Measurements from ENCODE around the gene CCT7. TPM values are rescaled to one million over a fixed set of nuclear protein-coding genes. Genes with fewer than 3 reads are reported as not detected.

The CCT7 gene
- total RNA-seq, 1 experiment from 2014 or later = 637 TPM

GRCh38 chr2:73282924-73283544 lies 48.9 kb downstream of the CCT7 start:
- H3K27me3 ChIP-seq (ENCODE audit: insufficient read depth, low read length) = no peaks in the 10 kb centered on the region
- H3K9me3 ChIP-seq (ENCODE audit: control insufficient read depth in 1 of 2, insufficient read depth in 1 of 2, low read depth in 1 of 2, low read length in 2 of 2) = no peaks in the 10 kb centered on the region
- no peak overlapping the region for H2AFZ ChIP-seq (ENCODE audit: low read depth, low read length, poor library complexity, severe bottlenecking)
- H4K20me1 ChIP-seq (ENCODE audit: insufficient read depth) = peaks cover 4% of the 10 kb centered on the region; the same call in 1 of the 2 replicates
- H3K36me3 ChIP-seq (ENCODE audit: control insufficient read depth in 1 of 2, insufficient read depth in 2 of 2, low read length in 2 of 2) = peaks cover 2 to 9% of the 10 kb centered on the region in 2 experiments; a peak in 1 of 4 replicates
- no peak for DNase-seq (ENCODE audit: low read depth, low spot score)
- H3K79me2 ChIP-seq (ENCODE audit: insufficient read depth, low read length) = peaks cover 61% of the 10 kb centered on the region
- H3K4me2 ChIP-seq (ENCODE audit: low read length) = peak overlapping the region; percentile 99
- H3K9me2 ChIP-seq (ENCODE audit: insufficient read depth) = no peaks in the 10 kb centered on the region
- peak overlapping the region; percentile 87 for H3K9ac ChIP-seq (ENCODE audit: low read length)
- H3K4me1 ChIP-seq (ENCODE audit: control insufficient read depth in 1 of 2, insufficient read depth in 2 of 2, low read length in 2 of 2) = peaks cover 11 to 36% of the 10 kb centered on the region in 2 experiments
- H3K27ac ChIP-seq (ENCODE audit: low read depth, low read length) = peak overlapping the region; percentile 91
- peak overlapping the region; percentile 76 to 85 for H3K4me3 ChIP-seq (replicated peaks in 1 of 2; ENCODE audit: low read depth in 1 of 2, low read length in 2 of 2)
- POLR2A ChIA-PET = no interaction called here
- intact Hi-C loops (cut with micrococcal nuclease) = no loop called here
- TF ChIP-seq CTCF (IDR thresholded peaks at IDR 0.05 in 2 of 3, conservative IDR thresholded peaks at IDR 0.05 in 1 of 3; ENCODE audit: borderline replicate concordance in 1 of 3, insufficient read depth in 1 of 3, low read depth in 2 of 3, low read length in 2 of 3) = peak in 2 of 3 experiments; percentile 17 to 27; a peak in 2 of 6 replicates
- no peak for TF ChIP-seq JUND (IDR thresholded peaks at IDR 0.05)
- ATAC-seq = no peak
- RAD21 ChIA-PET (ENCODE audit: low non-redundant PET in 1 of 2, low total read pairs in 2 of 2, uncharacterized antibody in 2 of 2, unreplicated experiment in 2 of 2) = no interaction called here
- CTCF ChIA-PET = no interaction called here
- BruUV-seq (replicated peaks) = no TSS peak

DNA sequence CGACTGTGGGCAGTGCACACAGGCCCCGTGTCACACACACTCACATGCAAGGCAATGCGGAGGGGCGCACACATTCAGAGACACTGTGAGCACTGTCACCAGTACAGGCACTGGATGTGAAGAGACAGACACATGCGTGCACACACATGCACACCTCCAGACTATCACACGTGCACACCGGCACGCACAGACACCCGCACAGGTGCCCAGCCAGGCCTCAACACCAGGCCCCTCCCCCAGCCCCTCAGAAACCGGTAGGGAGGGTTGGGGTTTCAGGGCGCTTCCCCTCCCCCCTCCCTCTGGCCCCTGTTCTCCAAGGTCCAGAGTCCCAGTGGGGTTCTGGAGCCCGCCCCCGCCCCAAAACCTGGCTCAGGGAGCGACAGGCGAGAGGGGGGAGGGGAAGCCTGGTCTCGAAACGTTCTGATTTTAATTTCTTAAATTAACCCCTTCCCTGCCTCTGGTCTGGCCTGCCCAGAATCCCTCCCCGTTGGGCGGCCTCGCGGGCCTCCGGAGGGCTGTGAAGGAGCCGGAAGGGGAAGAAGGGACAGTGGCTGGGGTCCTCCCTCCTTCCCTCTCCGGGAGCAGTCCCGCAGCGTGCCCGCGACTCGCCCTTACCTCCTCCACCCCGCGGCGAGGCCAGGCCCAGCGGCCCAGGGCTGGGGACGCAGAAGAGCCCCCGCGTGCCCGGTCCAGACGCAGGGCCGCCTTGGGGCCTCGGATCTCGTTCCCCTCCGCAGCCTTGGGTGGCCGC lies 49.6 kb downstream of the CCT7 start:
- Histone ChIP-seq H4K20me1 (ENCODE audit: insufficient read depth) (peaks cover 3% of the 10 kb centered on the region; the same call in 1 of the 2 replicates), H3K4me2 (ENCODE audit: low read length) (peak overlapping the region; percentile 99), H3K27ac (ENCODE audit: low read depth, low read length) (peak overlapping the region; percentile 91), H3K36me3 (ENCODE audit: control insufficient read depth in 1 of 2, insufficient read depth in 2 of 2, low read length in 2 of 2) (peaks cover 2 to 9% of the 10 kb centered on the region in 2 experiments; a peak in 1 of 4 replicates), H3K9me2 (ENCODE audit: insufficient read depth) (no peaks in the 10 kb centered on the region), H3K27me3 (ENCODE audit: insufficient read depth, low read length) (no peaks in the 10 kb centered on the region), H3K9ac (ENCODE audit: low read length) (peak overlapping the region; percentile 87), H3K79me2 (ENCODE audit: insufficient read depth, low read length) (peaks cover 54% of the 10 kb centered on the region), H3K4me1 (ENCODE audit: control insufficient read depth in 1 of 2, insufficient read depth in 2 of 2, low read length in 2 of 2) (peaks cover 11 to 36% of the 10 kb centered on the region in 2 experiments), H3K4me3 (replicated peaks in 1 of 2; ENCODE audit: low read depth in 1 of 2, low read length in 2 of 2) (peak overlapping the region; percentile 76 to 85), H3K9me3 (ENCODE audit: control insufficient read depth in 1 of 2, insufficient read depth in 1 of 2, low read depth in 1 of 2, low read length in 2 of 2) (no peaks in the 10 kb centered on the region), H2AFZ (ENCODE audit: low read depth, low read length, poor library complexity, severe bottlenecking) (no peak overlapping the region)
- POLR2A ChIA-PET = interaction anchor here (0.6 to 1.0 kb wide), 2 partner anchors 50 to 67 kb away, joined by 3 read pairs; partner anchors contain the start of gene PRADC1
- peak; percentile 39 for ATAC-seq
- intact Hi-C loops (cut with micrococcal nuclease) = no loop called here
- CTCF ChIA-PET = no interaction called here
- DNase-seq (ENCODE audit: low read depth, low spot score) = no peak
- RAD21 ChIA-PET (ENCODE audit: low non-redundant PET in 1 of 2, low total read pairs in 2 of 2, uncharacterized antibody in 2 of 2, unreplicated experiment in 2 of 2) = no interaction called here
- peak; percentile 60 for TF ChIP-seq ZFX (IDR thresholded peaks at IDR 0.05)
- TF ChIP-seq SP1 (IDR thresholded peaks at IDR 0.05; ENCODE audit: low read depth) = no peak
- no peak for TF ChIP-seq EZH2phosphoT487 (IDR thresholded peaks at IDR 0.05; ENCODE audit: borderline replicate concordance)
- TF ChIP-seq TCF7L2 (IDR thresholded peaks at IDR 0.05; ENCODE audit: borderline replicate concordance, extremely low read depth, insufficient read depth, insufficient read length) = no peak
- TF ChIP-seq YY1 (IDR thresholded peaks at IDR 0.05; ENCODE audit: extremely low read depth, insufficient replicate concordance, low read depth, low read length) = no peak
- TF ChIP-seq EGR1 (IDR thresholded peaks at IDR 0.05; ENCODE audit: low read depth) = no peak
- no peak for TF ChIP-seq JUND (IDR thresholded peaks at IDR 0.05)
- TF ChIP-seq, protein P1, sequence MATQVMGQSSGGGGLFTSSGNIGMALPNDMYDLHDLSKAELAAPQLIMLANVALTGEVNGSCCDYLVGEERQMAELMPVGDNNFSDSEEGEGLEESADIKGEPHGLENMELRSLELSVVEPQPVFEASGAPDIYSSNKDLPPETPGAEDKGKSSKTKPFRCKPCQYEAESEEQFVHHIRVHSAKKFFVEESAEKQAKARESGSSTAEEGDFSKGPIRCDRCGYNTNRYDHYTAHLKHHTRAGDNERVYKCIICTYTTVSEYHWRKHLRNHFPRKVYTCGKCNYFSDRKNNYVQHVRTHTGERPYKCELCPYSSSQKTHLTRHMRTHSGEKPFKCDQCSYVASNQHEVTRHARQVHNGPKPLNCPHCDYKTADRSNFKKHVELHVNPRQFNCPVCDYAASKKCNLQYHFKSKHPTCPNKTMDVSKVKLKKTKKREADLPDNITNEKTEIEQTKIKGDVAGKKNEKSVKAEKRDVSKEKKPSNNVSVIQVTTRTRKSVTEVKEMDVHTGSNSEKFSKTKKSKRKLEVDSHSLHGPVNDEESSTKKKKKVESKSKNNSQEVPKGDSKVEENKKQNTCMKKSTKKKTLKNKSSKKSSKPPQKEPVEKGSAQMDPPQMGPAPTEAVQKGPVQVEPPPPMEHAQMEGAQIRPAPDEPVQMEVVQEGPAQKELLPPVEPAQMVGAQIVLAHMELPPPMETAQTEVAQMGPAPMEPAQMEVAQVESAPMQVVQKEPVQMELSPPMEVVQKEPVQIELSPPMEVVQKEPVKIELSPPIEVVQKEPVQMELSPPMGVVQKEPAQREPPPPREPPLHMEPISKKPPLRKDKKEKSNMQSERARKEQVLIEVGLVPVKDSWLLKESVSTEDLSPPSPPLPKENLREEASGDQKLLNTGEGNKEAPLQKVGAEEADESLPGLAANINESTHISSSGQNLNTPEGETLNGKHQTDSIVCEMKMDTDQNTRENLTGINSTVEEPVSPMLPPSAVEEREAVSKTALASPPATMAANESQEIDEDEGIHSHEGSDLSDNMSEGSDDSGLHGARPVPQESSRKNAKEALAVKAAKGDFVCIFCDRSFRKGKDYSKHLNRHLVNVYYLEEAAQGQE (IDR thresholded peaks at IDR 0.05; ENCODE audit: low read depth) = no peak
- TF ChIP-seq, protein P2, sequence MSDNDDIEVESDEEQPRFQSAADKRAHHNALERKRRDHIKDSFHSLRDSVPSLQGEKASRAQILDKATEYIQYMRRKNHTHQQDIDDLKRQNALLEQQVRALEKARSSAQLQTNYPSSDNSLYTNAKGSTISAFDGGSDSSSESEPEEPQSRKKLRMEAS (IDR thresholded peaks at IDR 0.05) = peak; percentile 71
- no TSS peak for BruUV-seq (replicated peaks)

Data from HCT116 (cell line).